Esophagus squamous epithelium (tissue), 4 donors: Measurements from ENCODE around the gene SCN4B.

Experiments
- POLR2A ChIP-seq, 4 donors: fragments of 450-650 bp; IDR thresholded peaks; one replicate each; pipeline ENCODE4 v1.6.1; 2017; ENCODE audit warnings: antibody characterized with exemption in 4 of 4, mild to moderate bottlenecking in 4 of 4, moderate library complexity in 3 of 4
- TF ChIP-seq, protein P1 (sequence below), 6 experiments: fragments of 450-650 bp in 4 of 6; fragments of 200-600 bp in 2 of 6; sonication (generic) in 2 of 6; IDR thresholded peaks; one replicate each; pipeline ENCODE4 v1.5.1; 2016 to 2019; ENCODE audit warnings: antibody characterized with exemption in 6 of 6, mild to moderate bottlenecking in 4 of 6, moderate library complexity in 4 of 6

DNA sequence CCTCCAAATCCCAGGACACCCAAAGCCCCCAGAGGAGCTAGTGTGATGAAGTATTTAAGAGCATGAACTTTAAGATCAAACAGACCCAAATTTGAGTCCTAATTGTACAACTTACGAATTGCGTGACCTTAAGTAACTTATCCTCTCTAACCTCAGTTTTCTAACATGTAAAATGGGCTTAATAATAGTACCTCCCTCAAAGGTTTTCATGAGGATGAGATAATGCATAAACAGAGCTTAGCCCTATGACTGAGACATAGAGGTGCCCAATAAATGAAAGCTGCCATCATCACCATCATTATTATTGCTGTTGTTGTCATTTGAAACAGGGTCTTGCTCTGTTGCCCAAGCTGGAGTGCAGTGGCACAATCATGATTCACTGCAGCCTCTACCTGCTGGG is 14.6 kb upstream of the SCN4B start:
- TF ChIP-seq, protein P1, sequence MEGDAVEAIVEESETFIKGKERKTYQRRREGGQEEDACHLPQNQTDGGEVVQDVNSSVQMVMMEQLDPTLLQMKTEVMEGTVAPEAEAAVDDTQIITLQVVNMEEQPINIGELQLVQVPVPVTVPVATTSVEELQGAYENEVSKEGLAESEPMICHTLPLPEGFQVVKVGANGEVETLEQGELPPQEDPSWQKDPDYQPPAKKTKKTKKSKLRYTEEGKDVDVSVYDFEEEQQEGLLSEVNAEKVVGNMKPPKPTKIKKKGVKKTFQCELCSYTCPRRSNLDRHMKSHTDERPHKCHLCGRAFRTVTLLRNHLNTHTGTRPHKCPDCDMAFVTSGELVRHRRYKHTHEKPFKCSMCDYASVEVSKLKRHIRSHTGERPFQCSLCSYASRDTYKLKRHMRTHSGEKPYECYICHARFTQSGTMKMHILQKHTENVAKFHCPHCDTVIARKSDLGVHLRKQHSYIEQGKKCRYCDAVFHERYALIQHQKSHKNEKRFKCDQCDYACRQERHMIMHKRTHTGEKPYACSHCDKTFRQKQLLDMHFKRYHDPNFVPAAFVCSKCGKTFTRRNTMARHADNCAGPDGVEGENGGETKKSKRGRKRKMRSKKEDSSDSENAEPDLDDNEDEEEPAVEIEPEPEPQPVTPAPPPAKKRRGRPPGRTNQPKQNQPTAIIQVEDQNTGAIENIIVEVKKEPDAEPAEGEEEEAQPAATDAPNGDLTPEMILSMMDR (IDR thresholded peaks at IDR 0.05), result no peak
- TF ChIP-seq POLR2A (IDR thresholded peaks at IDR 0.05), result no peak
